AG09309 (cell line): ENCODE measurements around the gene OR8G5.

Source experiments
- DNase-seq: peaks from one replicate; pipeline ENCODE4 v3.0.0-alpha.2; 2010; ENCODE audit warnings: low read depth
- H3K4me3 ChIP-seq: 2 replicates; pipeline ENCODE4 v1.5.1; 2011; ENCODE audit warnings: mild to moderate bottlenecking, low read depth, low read length, moderate library complexity; ENCODE audit not compliant: control insufficient read depth
- CTCF ChIP-seq: IDR thresholded peaks from 2 replicates; pipeline ENCODE4 v1.5.1; 2011; ENCODE audit warnings: mild to moderate bottlenecking, low read depth, low read length, inconsistent platforms; ENCODE audit not compliant: insufficient read depth, control insufficient read depth; ENCODE audit errors: missing control alignments

Gene OR8G5

GRCh38 chr11:124311269-124311668 lies 55.1 kb downstream of the OR8G5 start:
- no peak for TF ChIP-seq CTCF
- DNase-seq, result no peak
- no peak overlapping the region for H3K4me3 ChIP-seq

- no peak for TF ChIP-seq CTCF
- no peak overlapping the region for H3K4me3 ChIP-seq
- DNase-seq, result no peak
These were observed 55.5 kb downstream of the OR8G5 start for GRCh38 chr11:124311670-124312069.

GRCh38 chr11:124313131-124313530 lies 57.0 kb downstream of the OR8G5 start:
- no peak for DNase-seq
- no peak overlapping the region for H3K4me3 ChIP-seq
- no peak for TF ChIP-seq CTCF

- H3K4me3 ChIP-seq, result no peak within 1 kb of the TSS
- TF ChIP-seq CTCF, result no peak
- DNase-seq, result no peak
These were observed 57.7 kb downstream of the OR8G5 start, which contains the start of gene OR8D1 for GRCh38 chr11:124313849-124314248. TSS of gene OR8D1 (minus strand) at chr11:124313949. CDS start at chr11:124310766, 3,183 bp downstream.

- no peak overlapping the region for H3K4me3 ChIP-seq
- no peak for TF ChIP-seq CTCF
These were observed 58.9 kb downstream of the OR8G5 start for GRCh38 chr11:124315052-124315451.

More at GRCh38 chr11:124315052-124315451, 58.9 kb downstream of the OR8G5 start:
- DNase-seq, result no peak
